HCT116 (cell line): ENCODE results near the gene TRMT10C. TPM values are rescaled to one million over a fixed set of nuclear protein-coding genes. Genes with fewer than 3 reads are reported as not detected.
"Not testable (repeated sequence)": the region's sequence is repeated elsewhere in the genome, so short reads cannot be mapped to it uniquely, and the experiment has no call there.

ENCODE experiments used
- ATAC-seq: fragments of 200-7000 bp; cut with Tn5 transposase; 2 replicates; pipeline ENCODE4 v1.9.1; 2020; ENCODE audit warnings: mild to moderate bottlenecking, moderate library complexity
- BruUV-seq: library from RNA; stranded (reverse); fragments of 400-500 nt; replicated peaks from 2 replicates; lab custom pipeline; 2021; lab: Mats Ljungman, UMichigan
- CTCF ChIA-PET: fragments of 300-600 bp; sonication (Branson Sonifier 250); formaldehyde crosslinking; loops from one replicate; lab custom pipeline; 2021; ENCODE audit warnings: antibody characterized with exemption; lab: Charles Lee
- POLR2A ChIA-PET: fragments of 300-600, 350-600 bp; sonication (Branson Sonifier 250); formaldehyde crosslinking; loops from one replicate; lab custom pipeline; 2021; ENCODE audit warnings: antibody characterized with exemption; lab: Charles Lee
- RAD21 ChIA-PET, 2 experiments: fragments of 300-600 bp; sonication (Branson Sonifier 250); formaldehyde crosslinking; loops; one replicate each; lab custom pipeline; 2023; ENCODE audit warnings: low total read pairs in 2 of 2; ENCODE audit not compliant: uncharacterized antibody in 2 of 2, unreplicated experiment in 2 of 2, low non-redundant PET in 1 of 2; lab: Charles Lee
- DNase-seq: peaks from one replicate; pipeline ENCODE4 v3.0.0-alpha.2; 2010; ENCODE audit warnings: low read depth, low spot score
- H2AFZ ChIP-seq: fragments of 200-600 bp; shearing (Covaris generic), sonication (generic); 2 replicates; pipeline ENCODE4 v1.6.1; 2017; ENCODE audit warnings: low read depth, mixed run types, mixed read lengths, antibody characterized with exemption, low read length; ENCODE audit not compliant: poor library complexity, severe bottlenecking
- H3K27ac ChIP-seq: 2 replicates; pipeline ENCODE4 v1.5.1; 2012; ENCODE audit warnings: low read depth, low read length
- H3K27me3 ChIP-seq: fragments of 200-600 bp; sonication (generic); 2 replicates; pipeline ENCODE4 v1.6.1; 2016; ENCODE audit warnings: mixed run types, low read length, mixed read lengths; ENCODE audit not compliant: insufficient read depth
- H3K36me3 ChIP-seq, 2 experiments: fragments of 200-500 bp in 1 of 2; fragments of 200-600 bp in 1 of 2; sonication (Bioruptor generic) in 1 of 2; sonication (generic) in 1 of 2; 2 replicates each; pipeline versions ENCODE4 v1.5.1 to v1.6.1; 2014 to 2016; ENCODE audit warnings: low read length in 2 of 2, inconsistent platforms in 1 of 2, mixed read lengths in 1 of 2, mixed run types in 1 of 2; ENCODE audit not compliant: insufficient read depth in 2 of 2, control insufficient read depth in 1 of 2
- H3K4me1 ChIP-seq, 2 experiments: fragments of 200-600 bp in 1 of 2; sonication (generic) in 1 of 2; 2 replicates each; pipeline versions ENCODE4 v1.5.1 to v1.6.1; 2012 to 2017; ENCODE audit warnings: low read length in 2 of 2, inconsistent platforms in 1 of 2, mild to moderate bottlenecking in 1 of 2, mixed read lengths in 1 of 2, mixed run types in 1 of 2, moderate library complexity in 1 of 2; ENCODE audit not compliant: insufficient read depth in 2 of 2, control insufficient read depth in 1 of 2
- H3K4me2 ChIP-seq: fragments of 200-600 bp; sonication (generic); 2 replicates; pipeline ENCODE4 v1.6.1; 2017; ENCODE audit warnings: mixed run types, low read length, mixed read lengths
- H3K4me3 ChIP-seq, 2 experiments: fragments of 200-600 bp in 1 of 2; sonication (generic) in 1 of 2; replicated peaks in 1 of 2; 2 replicates each; pipeline ENCODE4 v1.5.1; 2011 to 2016; ENCODE audit warnings: low read length in 2 of 2, control low read depth in 1 of 2, low read depth in 1 of 2, mild to moderate bottlenecking in 1 of 2, mixed read lengths in 1 of 2, mixed run types in 1 of 2
- H3K79me2 ChIP-seq: fragments of 200-600 bp; sonication (generic); 2 replicates; pipeline ENCODE4 v1.6.1; 2017; ENCODE audit warnings: mild to moderate bottlenecking, mixed run types, low read length, moderate library complexity, mixed read lengths; ENCODE audit not compliant: insufficient read depth
- H3K9ac ChIP-seq: fragments of 200-600 bp; sonication (generic); 2 replicates; pipeline ENCODE4 v1.6.1; 2016; ENCODE audit warnings: low read length, mixed read lengths
- H3K9me2 ChIP-seq: fragments of 200-600 bp; sonication (generic), shearing (Covaris generic); 2 replicates; pipeline ENCODE4 v1.6.1; 2017; ENCODE audit warnings: mixed run types, mild to moderate bottlenecking, moderate library complexity; ENCODE audit not compliant: insufficient read depth
- H3K9me3 ChIP-seq, 2 experiments: fragments of 200-500 bp in 1 of 2; fragments of 200-600 bp in 1 of 2; sonication (Bioruptor generic) in 1 of 2; sonication (generic) in 1 of 2; 2 replicates each; pipeline ENCODE4 v1.6.1; 2014 to 2017; ENCODE audit warnings: low read length in 2 of 2, mixed read lengths in 2 of 2, inconsistent platforms in 1 of 2, low read depth in 1 of 2, mild to moderate bottlenecking in 1 of 2, mixed run types in 1 of 2, moderate library complexity in 1 of 2; ENCODE audit not compliant: control insufficient read depth in 1 of 2, insufficient read depth in 1 of 2
- H4K20me1 ChIP-seq: fragments of 200-600 bp; sonication (generic), shearing (Covaris generic); 2 replicates; pipeline ENCODE4 v1.6.1; 2017; ENCODE audit warnings: mixed run types, mild to moderate bottlenecking, moderate library complexity; ENCODE audit not compliant: insufficient read depth
- CBX3 ChIP-seq: IDR thresholded peaks from 2 replicates; pipeline ENCODE4 v1.6.1; 2012; ENCODE audit warnings: low read depth
- EGR1 ChIP-seq: IDR thresholded peaks from 2 replicates; pipeline ENCODE4 v1.6.1; 2012; ENCODE audit warnings: low read depth
- ELF1 ChIP-seq: IDR thresholded peaks from 2 replicates; pipeline ENCODE4 v1.6.1; 2012; ENCODE audit warnings: low read depth, borderline replicate concordance
- EZH2phosphoT487 ChIP-seq: fragments of 200-600 bp; IDR thresholded peaks from 2 replicates; pipeline ENCODE4 v1.6.1; 2018; ENCODE audit warnings: antibody characterized with exemption, borderline replicate concordance
- FOSL1 ChIP-seq: IDR thresholded peaks from 2 replicates; pipeline ENCODE4 v1.6.1; 2012; ENCODE audit warnings: low read depth
- JUND ChIP-seq: IDR thresholded peaks from 2 replicates; pipeline ENCODE4 v1.6.1; 2012
- POLR2A ChIP-seq: IDR thresholded peaks from 2 replicates; pipeline ENCODE4 v1.7.0; 2011; ENCODE audit warnings: borderline replicate concordance; ENCODE audit not compliant: insufficient read depth, insufficient read length; ENCODE audit errors: extremely low read depth
- POLR2AphosphoS5 ChIP-seq: IDR thresholded peaks from 2 replicates; pipeline ENCODE4 v1.6.1; 2011; ENCODE audit warnings: mild to moderate bottlenecking, low read depth, low read length, moderate library complexity
- RAD21 ChIP-seq: IDR thresholded peaks from 2 replicates; pipeline ENCODE4 v1.6.1; 2012; ENCODE audit warnings: low read depth, mild to moderate bottlenecking
- SP1 ChIP-seq: IDR thresholded peaks from 2 replicates; pipeline ENCODE4 v1.6.1; 2012; ENCODE audit warnings: low read depth
- SRF ChIP-seq: IDR thresholded peaks from 2 replicates; pipeline ENCODE4 v1.6.1; 2012; ENCODE audit warnings: low read depth
- ZNF274 ChIP-seq: fragments of 200-500 bp; sonication (Bioruptor generic); IDR thresholded peaks from 2 replicates; pipeline ENCODE4 v1.6.1; 2014; ENCODE audit warnings: mild to moderate bottlenecking, low read depth, low read length, inconsistent platforms
- intact Hi-C: fragments of 100-400 bp; cut with micrococcal nuclease; formaldehyde crosslinking; loops from 2 replicates; pipeline ENCODE4 v1.10.0; 2022
- total RNA-seq: library from RNA; stranded (reverse); gene quantifications from one replicate; pipeline ENCODE4 v1.2.1, GENCODE V29; 2021; ENCODE audit not compliant: unreplicated experiment
- TF ChIP-seq, protein P1 (sequence below): IDR thresholded peaks from 2 replicates; pipeline ENCODE4 v1.6.1; 2012
- TF ChIP-seq, protein P2 (sequence below): IDR thresholded peaks from 2 replicates; pipeline ENCODE4 v1.6.1; 2011; ENCODE audit warnings: mild to moderate bottlenecking, low read length, moderate library complexity; ENCODE audit not compliant: insufficient replicate concordance; ENCODE audit errors: extremely low read depth

Gene TRMT10C
- total RNA-seq, 1 experiment from 2014 or later, result 36.4 TPM

- intact Hi-C loops, H3K9ac ChIP-seq, H4K20me1 ChIP-seq, H3K27ac ChIP-seq, ATAC-seq, DNase-seq, H3K4me3 ChIP-seq, H3K4me2 ChIP-seq, H3K4me1 ChIP-seq, BruUV-seq, CTCF ChIA-PET, H3K36me3 ChIP-seq, RAD21 ChIA-PET, H3K9me3 ChIP-seq, H3K9me2 ChIP-seq, H2AFZ ChIP-seq, H3K27me3 ChIP-seq, H3K79me2 ChIP-seq: not testable (repeated sequence)
- POLR2A ChIA-PET, result interaction anchor here (0.7 kb wide), 1 partner anchor 24 kb away, joined by 3 read pairs; the partner anchor contains the start of gene SENP7
Observed at GRCh38 chr3:101536955-101537354, 24.7 kb upstream of the TRMT10C start.

DNA sequence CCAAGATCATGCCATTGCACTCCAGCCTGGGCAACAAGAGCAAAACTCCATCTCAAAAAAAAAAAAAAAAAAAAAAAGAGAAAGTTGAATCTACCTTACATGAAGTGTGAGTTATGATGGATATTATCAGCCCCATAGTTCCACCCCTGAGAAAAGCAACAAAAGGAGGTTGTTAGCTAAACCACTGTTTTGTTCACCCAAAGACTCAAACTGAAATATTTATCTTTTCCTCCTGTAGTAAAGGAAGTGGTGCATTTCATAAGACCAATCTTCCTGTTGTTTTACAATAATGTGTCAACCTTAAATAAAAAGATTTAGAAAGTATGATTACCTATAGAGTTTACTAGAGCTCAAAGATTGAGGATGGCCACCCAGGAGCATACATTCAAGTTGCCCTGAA is 18.7 kb upstream of the TRMT10C start:
- TF ChIP-seq RAD21, result no peak
- TF ChIP-seq ZNF274, result no peak
- no peak for TF ChIP-seq ELF1
- no peak for TF ChIP-seq SP1
- TF ChIP-seq, protein P1, sequence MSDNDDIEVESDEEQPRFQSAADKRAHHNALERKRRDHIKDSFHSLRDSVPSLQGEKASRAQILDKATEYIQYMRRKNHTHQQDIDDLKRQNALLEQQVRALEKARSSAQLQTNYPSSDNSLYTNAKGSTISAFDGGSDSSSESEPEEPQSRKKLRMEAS, result no peak
- no peak for TF ChIP-seq CBX3
- no peak for TF ChIP-seq POLR2AphosphoS5
- TF ChIP-seq EGR1, result no peak
- TF ChIP-seq, protein P2, sequence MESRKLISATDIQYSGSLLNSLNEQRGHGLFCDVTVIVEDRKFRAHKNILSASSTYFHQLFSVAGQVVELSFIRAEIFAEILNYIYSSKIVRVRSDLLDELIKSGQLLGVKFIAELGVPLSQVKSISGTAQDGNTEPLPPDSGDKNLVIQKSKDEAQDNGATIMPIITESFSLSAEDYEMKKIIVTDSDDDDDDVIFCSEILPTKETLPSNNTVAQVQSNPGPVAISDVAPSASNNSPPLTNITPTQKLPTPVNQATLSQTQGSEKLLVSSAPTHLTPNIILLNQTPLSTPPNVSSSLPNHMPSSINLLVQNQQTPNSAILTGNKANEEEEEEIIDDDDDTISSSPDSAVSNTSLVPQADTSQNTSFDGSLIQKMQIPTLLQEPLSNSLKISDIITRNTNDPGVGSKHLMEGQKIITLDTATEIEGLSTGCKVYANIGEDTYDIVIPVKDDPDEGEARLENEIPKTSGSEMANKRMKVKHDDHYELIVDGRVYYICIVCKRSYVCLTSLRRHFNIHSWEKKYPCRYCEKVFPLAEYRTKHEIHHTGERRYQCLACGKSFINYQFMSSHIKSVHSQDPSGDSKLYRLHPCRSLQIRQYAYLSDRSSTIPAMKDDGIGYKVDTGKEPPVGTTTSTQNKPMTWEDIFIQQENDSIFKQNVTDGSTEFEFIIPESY, result no peak
- TF ChIP-seq FOSL1, result no peak
- no peak for TF ChIP-seq POLR2A
- TF ChIP-seq SRF, result no peak
- no peak for TF ChIP-seq JUND
- TF ChIP-seq EZH2phosphoT487, result no peak
- H3K4me2 ChIP-seq, result no peak overlapping the region
- no peaks in the 10 kb centered on the region for H3K79me2 ChIP-seq
- CTCF ChIA-PET, result no interaction called here
- no peak for DNase-seq
- no peaks in the 10 kb centered on the region for H4K20me1 ChIP-seq
- intact Hi-C loops, result loop anchor here (5.0 kb wide), 1 partner anchor 331 kb away; no protein-coding TSS in a partner anchor
- H3K4me3 ChIP-seq, result no peak overlapping the region
- H3K4me1 ChIP-seq, result no peaks in the 10 kb centered on the region
- no peak overlapping the region for H3K9ac ChIP-seq
- no peaks in the 10 kb centered on the region for H3K36me3 ChIP-seq
- no peak overlapping the region for H2AFZ ChIP-seq
- ATAC-seq, result no peak
- BruUV-seq, result no TSS peak
- H3K9me3 ChIP-seq, result no peaks in the 10 kb centered on the region
- no peaks in the 10 kb centered on the region for H3K27me3 ChIP-seq
- RAD21 ChIA-PET, result no interaction called here
- H3K27ac ChIP-seq, result no peak overlapping the region
- POLR2A ChIA-PET, result no interaction called here
- H3K9me2 ChIP-seq, result no peaks in the 10 kb centered on the region
